DND-41 (cell line): Measurements from ENCODE around the gene GNB1L.

Experiments used
- ATAC-seq: fragments of 200-7000 bp; cut with Tn5 transposase; 3 replicates; pipeline ENCODE4 v1.9.1; 2021; ENCODE audit warnings: low read depth; ENCODE audit not compliant: insufficient read depth
- DNase-seq: peaks from one replicate; pipeline ENCODE4 v3.0.0-alpha.2; 2020
- H2AFZ ChIP-seq: 2 replicates; pipeline ENCODE4 v1.6.0; 2012; ENCODE audit warnings: low read depth, low read length
- H3K27ac ChIP-seq: 2 replicates; pipeline ENCODE4 v1.5.1; 2012; ENCODE audit warnings: low read length, inconsistent platforms
- H3K27me3 ChIP-seq: fragments of 200-600 bp; sonication (generic); 2 replicates; pipeline ENCODE4 v1.6.0; 2012; ENCODE audit warnings: low read length, mild to moderate bottlenecking, inconsistent platforms; ENCODE audit not compliant: insufficient read depth, poor library complexity
- H3K36me3 ChIP-seq: 2 replicates; pipeline ENCODE4 v1.5.1; 2012; ENCODE audit warnings: low read length, inconsistent platforms; ENCODE audit not compliant: insufficient read depth
- H3K4me1 ChIP-seq: 2 replicates; pipeline ENCODE4 v1.5.1; 2012; ENCODE audit warnings: mild to moderate bottlenecking, low read length; ENCODE audit not compliant: insufficient read depth
- H3K4me2 ChIP-seq: 2 replicates; pipeline ENCODE4 v1.6.0; 2012; ENCODE audit warnings: mild to moderate bottlenecking, moderate library complexity, low read length, inconsistent platforms; ENCODE audit not compliant: insufficient read depth
- H3K4me3 ChIP-seq, 2 experiments: fragments of 200-600 bp in 1 of 2; shearing (Covaris generic) in 1 of 2; 2 replicates each; pipeline ENCODE4 v1.5.1; 2012 to 2016; ENCODE audit warnings: inconsistent platforms in 2 of 2, low read length in 2 of 2, mild to moderate bottlenecking in 2 of 2, low read depth in 1 of 2, moderate library complexity in 1 of 2
- H3K79me2 ChIP-seq: 2 replicates; pipeline ENCODE4 v1.6.0; 2012; ENCODE audit warnings: low read length, inconsistent platforms; ENCODE audit not compliant: insufficient read depth
- H3K9ac ChIP-seq: 2 replicates; pipeline ENCODE4 v1.6.0; 2012; ENCODE audit warnings: low read depth, mild to moderate bottlenecking, inconsistent platforms, low read length, moderate library complexity
- H3K9me3 ChIP-seq: 2 replicates; pipeline ENCODE4 v1.5.1; 2012; ENCODE audit warnings: low read length, moderate library complexity, mild to moderate bottlenecking, inconsistent platforms; ENCODE audit not compliant: insufficient read depth, severe bottlenecking
- H4K20me1 ChIP-seq: 2 replicates; pipeline ENCODE4 v1.6.0; 2012; ENCODE audit warnings: low read length; ENCODE audit not compliant: insufficient read depth
- CTCF ChIP-seq: IDR thresholded peaks from 2 replicates; pipeline ENCODE4 v1.5.1; 2012; ENCODE audit warnings: borderline replicate concordance, low read length, moderate library complexity, mild to moderate bottlenecking; ENCODE audit not compliant: poor library complexity, severe bottlenecking; ENCODE audit errors: extremely low read depth
- EZH2 ChIP-seq: IDR thresholded peaks from 3 replicates; pipeline ENCODE4 v1.6.1; 2012; ENCODE audit warnings: borderline replicate concordance, low read depth, mild to moderate bottlenecking, moderate library complexity, low read length, inconsistent platforms; ENCODE audit not compliant: severe bottlenecking

GNB1L gene

GRCh38 chr22:19848298-19849224 lies 6.1 kb downstream of the GNB1L start:
- peaks cover 89% of the 10 kb centered on the region for H3K36me3 ChIP-seq
- H3K9me3 ChIP-seq = no peaks in the 10 kb centered on the region
- DNase-seq (no peak), ATAC-seq (0 out of 3 replicates have a peak, but pooled peaks have one; percentile 21)
- H3K79me2 ChIP-seq = peaks cover 93% of the 10 kb centered on the region
- H4K20me1 ChIP-seq = peaks cover 88% of the 10 kb centered on the region
- H3K27me3 ChIP-seq = no peaks in the 10 kb centered on the region
- H3K27ac ChIP-seq = peak overlapping the region; percentile 3; the same call in 1 of the 2 replicates
- H3K9ac ChIP-seq = no peak overlapping the region
- no peak for TF ChIP-seq CTCF
- H3K4me1 ChIP-seq = peaks cover 34% of the 10 kb centered on the region
- H3K4me2 ChIP-seq = no peak overlapping the region
- no peak overlapping the region for H2AFZ ChIP-seq
- H3K4me3 ChIP-seq = no peak overlapping the region

GRCh38 chr22:19847345-19847632 lies 7.4 kb downstream of the GNB1L start:
- TF ChIP-seq CTCF (no peak), EZH2 (no peak)
- peaks cover 21% of the 10 kb centered on the region for H3K4me1 ChIP-seq
- no peaks in the 10 kb centered on the region for H3K27me3 ChIP-seq
- ATAC-seq = no peak
- H3K9ac ChIP-seq = no peak overlapping the region
- no peak overlapping the region for H2AFZ ChIP-seq
- no peak overlapping the region for H3K27ac ChIP-seq
- H3K36me3 ChIP-seq = peaks cover 80% of the 10 kb centered on the region
- no peak overlapping the region for H3K4me3 ChIP-seq
- no peak for DNase-seq
- peaks cover 86% of the 10 kb centered on the region for H4K20me1 ChIP-seq
- peaks cover 93% of the 10 kb centered on the region for H3K79me2 ChIP-seq
- no peaks in the 10 kb centered on the region for H3K9me3 ChIP-seq
- H3K4me2 ChIP-seq = no peak overlapping the region

- Histone ChIP-seq H3K9me3 (no peaks in the 10 kb centered on the region), H3K27ac (no peak overlapping the region; the same call in 1 of the 2 replicates), H3K79me2 (peaks cover 93% of the 10 kb centered on the region), H3K4me3 (no peak overlapping the region), H4K20me1 (peaks cover 86% of the 10 kb centered on the region), H3K4me2 (no peak overlapping the region), H2AFZ (no peak overlapping the region), H3K9ac (no peak overlapping the region), H3K4me1 (peaks cover 16% of the 10 kb centered on the region), H3K27me3 (no peaks in the 10 kb centered on the region), H3K36me3 (peaks cover 74% of the 10 kb centered on the region)
- TF ChIP-seq EZH2 = no peak
- TF ChIP-seq CTCF = no peak
- DNase-seq (no peak), ATAC-seq (0 out of 3 replicates have a peak, but pooled peaks have one; percentile 18)
Observed at GRCh38 chr22:19846620-19847344, 7.9 kb downstream of the GNB1L start.
